HCT116 (cell line): ENCODE data around the gene CRY2. TPM values are rescaled to one million over a fixed set of nuclear protein-coding genes. Genes with fewer than 3 reads are reported as not detected.

Experiments
- ATAC-seq: fragments of 200-7000 bp; cut with Tn5 transposase; 2 replicates; pipeline ENCODE4 v1.9.1; 2020; ENCODE audit warnings: mild to moderate bottlenecking, moderate library complexity
- BruUV-seq: library from RNA; stranded (reverse); fragments of 400-500 nt; replicated peaks from 2 replicates; lab custom pipeline; 2021; lab: Mats Ljungman, UMichigan
- CTCF ChIA-PET: fragments of 300-600 bp; sonication (Branson Sonifier 250); formaldehyde crosslinking; loops from one replicate; lab custom pipeline; 2021; ENCODE audit warnings: antibody characterized with exemption; lab: Charles Lee
- POLR2A ChIA-PET: fragments of 300-600, 350-600 bp; sonication (Branson Sonifier 250); formaldehyde crosslinking; loops from one replicate; lab custom pipeline; 2021; ENCODE audit warnings: antibody characterized with exemption; lab: Charles Lee
- RAD21 ChIA-PET, 2 experiments: fragments of 300-600 bp; sonication (Branson Sonifier 250); formaldehyde crosslinking; loops; one replicate each; lab custom pipeline; 2023; ENCODE audit warnings: low total read pairs in 2 of 2; ENCODE audit not compliant: uncharacterized antibody in 2 of 2, unreplicated experiment in 2 of 2, low non-redundant PET in 1 of 2; lab: Charles Lee
- DNase-seq: peaks from one replicate; pipeline ENCODE4 v3.0.0-alpha.2; 2010; ENCODE audit warnings: low read depth, low spot score
- H2AFZ ChIP-seq: fragments of 200-600 bp; shearing (Covaris generic), sonication (generic); 2 replicates; pipeline ENCODE4 v1.6.1; 2017; ENCODE audit warnings: low read depth, mixed run types, mixed read lengths, antibody characterized with exemption, low read length; ENCODE audit not compliant: poor library complexity, severe bottlenecking
- H3K27ac ChIP-seq: 2 replicates; pipeline ENCODE4 v1.5.1; 2012; ENCODE audit warnings: low read depth, low read length
- H3K27me3 ChIP-seq: fragments of 200-600 bp; sonication (generic); 2 replicates; pipeline ENCODE4 v1.6.1; 2016; ENCODE audit warnings: mixed run types, low read length, mixed read lengths; ENCODE audit not compliant: insufficient read depth
- H3K36me3 ChIP-seq, 2 experiments: fragments of 200-500 bp in 1 of 2; fragments of 200-600 bp in 1 of 2; sonication (Bioruptor generic) in 1 of 2; sonication (generic) in 1 of 2; 2 replicates each; pipeline versions ENCODE4 v1.5.1 to v1.6.1; 2014 to 2016; ENCODE audit warnings: low read length in 2 of 2, inconsistent platforms in 1 of 2, mixed read lengths in 1 of 2, mixed run types in 1 of 2; ENCODE audit not compliant: insufficient read depth in 2 of 2, control insufficient read depth in 1 of 2
- H3K4me1 ChIP-seq, 2 experiments: fragments of 200-600 bp in 1 of 2; sonication (generic) in 1 of 2; 2 replicates each; pipeline versions ENCODE4 v1.5.1 to v1.6.1; 2012 to 2017; ENCODE audit warnings: low read length in 2 of 2, inconsistent platforms in 1 of 2, mild to moderate bottlenecking in 1 of 2, mixed read lengths in 1 of 2, mixed run types in 1 of 2, moderate library complexity in 1 of 2; ENCODE audit not compliant: insufficient read depth in 2 of 2, control insufficient read depth in 1 of 2
- H3K4me2 ChIP-seq: fragments of 200-600 bp; sonication (generic); 2 replicates; pipeline ENCODE4 v1.6.1; 2017; ENCODE audit warnings: mixed run types, low read length, mixed read lengths
- H3K4me3 ChIP-seq, 2 experiments: fragments of 200-600 bp in 1 of 2; sonication (generic) in 1 of 2; replicated peaks in 1 of 2; 2 replicates each; pipeline ENCODE4 v1.5.1; 2011 to 2016; ENCODE audit warnings: low read length in 2 of 2, control low read depth in 1 of 2, low read depth in 1 of 2, mild to moderate bottlenecking in 1 of 2, mixed read lengths in 1 of 2, mixed run types in 1 of 2
- H3K79me2 ChIP-seq: fragments of 200-600 bp; sonication (generic); 2 replicates; pipeline ENCODE4 v1.6.1; 2017; ENCODE audit warnings: mild to moderate bottlenecking, mixed run types, low read length, moderate library complexity, mixed read lengths; ENCODE audit not compliant: insufficient read depth
- H3K9ac ChIP-seq: fragments of 200-600 bp; sonication (generic); 2 replicates; pipeline ENCODE4 v1.6.1; 2016; ENCODE audit warnings: low read length, mixed read lengths
- H3K9me2 ChIP-seq: fragments of 200-600 bp; sonication (generic), shearing (Covaris generic); 2 replicates; pipeline ENCODE4 v1.6.1; 2017; ENCODE audit warnings: mixed run types, mild to moderate bottlenecking, moderate library complexity; ENCODE audit not compliant: insufficient read depth
- H3K9me3 ChIP-seq, 2 experiments: fragments of 200-500 bp in 1 of 2; fragments of 200-600 bp in 1 of 2; sonication (Bioruptor generic) in 1 of 2; sonication (generic) in 1 of 2; 2 replicates each; pipeline ENCODE4 v1.6.1; 2014 to 2017; ENCODE audit warnings: low read length in 2 of 2, mixed read lengths in 2 of 2, inconsistent platforms in 1 of 2, low read depth in 1 of 2, mild to moderate bottlenecking in 1 of 2, mixed run types in 1 of 2, moderate library complexity in 1 of 2; ENCODE audit not compliant: control insufficient read depth in 1 of 2, insufficient read depth in 1 of 2
- H4K20me1 ChIP-seq: fragments of 200-600 bp; sonication (generic), shearing (Covaris generic); 2 replicates; pipeline ENCODE4 v1.6.1; 2017; ENCODE audit warnings: mixed run types, mild to moderate bottlenecking, moderate library complexity; ENCODE audit not compliant: insufficient read depth
- EGR1 ChIP-seq: IDR thresholded peaks from 2 replicates; pipeline ENCODE4 v1.6.1; 2012; ENCODE audit warnings: low read depth
- JUND ChIP-seq: IDR thresholded peaks from 2 replicates; pipeline ENCODE4 v1.6.1; 2012
- POLR2AphosphoS5 ChIP-seq: IDR thresholded peaks from 2 replicates; pipeline ENCODE4 v1.6.1; 2011; ENCODE audit warnings: mild to moderate bottlenecking, low read depth, low read length, moderate library complexity
- REST ChIP-seq: IDR thresholded peaks from 2 replicates; pipeline ENCODE4 v1.6.1; 2012; ENCODE audit warnings: low read depth
- intact Hi-C: fragments of 100-400 bp; cut with micrococcal nuclease; formaldehyde crosslinking; loops from 2 replicates; pipeline ENCODE4 v1.10.0; 2022
- total RNA-seq: library from RNA; stranded (reverse); gene quantifications from one replicate; pipeline ENCODE4 v1.2.1, GENCODE V29; 2021; ENCODE audit not compliant: unreplicated experiment
- TF ChIP-seq, protein P1 (sequence below): IDR thresholded peaks from 2 replicates; pipeline ENCODE4 v1.6.1; 2011; ENCODE audit warnings: mild to moderate bottlenecking, low read length, moderate library complexity; ENCODE audit not compliant: insufficient replicate concordance; ENCODE audit errors: extremely low read depth

Gene CRY2
- total RNA-seq, 1 experiment from 2014 or later = 18.0 TPM

DNA sequence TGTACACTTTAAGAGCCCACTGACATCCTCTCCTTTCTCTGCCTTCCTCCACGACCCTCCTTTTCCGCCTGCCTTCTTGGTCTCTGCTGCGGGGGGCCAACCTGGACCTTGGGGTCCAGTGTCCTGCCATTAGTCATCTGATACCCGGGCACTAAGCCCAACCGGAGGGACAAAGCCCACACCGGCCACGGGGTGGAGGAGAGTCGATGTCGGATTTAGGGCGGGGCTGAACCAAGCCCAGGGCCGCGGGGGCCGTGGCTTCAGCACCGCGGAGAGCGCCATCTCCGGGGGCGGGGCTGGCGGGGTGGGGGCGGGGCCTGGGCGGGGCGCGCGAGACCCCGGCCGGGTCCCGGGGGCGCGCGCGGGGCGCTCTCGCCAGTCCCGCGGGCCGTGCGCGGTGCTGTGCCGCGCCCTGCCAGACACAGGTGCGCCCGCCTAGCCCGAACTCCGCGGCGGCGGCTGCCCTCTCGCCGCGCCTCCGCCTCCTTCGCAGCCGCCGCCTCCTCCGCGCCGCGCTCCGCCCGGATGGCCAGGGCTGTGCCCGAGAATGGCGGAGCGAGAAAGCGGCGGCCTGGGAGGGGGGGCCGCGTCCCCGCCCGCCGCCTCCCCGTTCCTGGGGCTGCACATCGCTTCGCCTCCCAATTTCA, 38.1 kb downstream of the CRY2 start, which contains the start of gene MAPK8IP1:
MAPK8IP1 (plus strand) TSS at position 378 of the 647 bp plus-strand sequence; CDS start at position 548, 170 bp downstream.
- Histone ChIP-seq H3K79me2 (no peaks in the 10 kb centered on the region), H3K4me2 (peak within 1 kb of the TSS; percentile 67), H3K27ac (no peak within 1 kb of the TSS), H3K4me3 (peak within 1 kb of the TSS; percentile 16 to 33; a peak in 3 of 4 replicates), H3K4me1 (peaks cover 15 to 23% of the 10 kb centered on the region in 2 experiments; a peak in 3 of 4 replicates), H3K9me3 (no peaks in the 10 kb centered on the region), H3K9ac (no peak within 1 kb of the TSS), H3K36me3 (no peaks in the 10 kb centered on the region), H3K27me3 (no peaks in the 10 kb centered on the region), H3K9me2 (no peaks in the 10 kb centered on the region), H4K20me1 (no peaks in the 10 kb centered on the region), H2AFZ (no peak within 1 kb of the TSS)
- ATAC-seq (peak; percentile 89), DNase-seq (no peak)
- TF ChIP-seq EGR1 = no peak
- TF ChIP-seq JUND = no peak
- TF ChIP-seq REST = peak; percentile 77
- peak; percentile 41; the same call in 1 of the 2 replicates for TF ChIP-seq POLR2AphosphoS5
- TF ChIP-seq, protein P1, sequence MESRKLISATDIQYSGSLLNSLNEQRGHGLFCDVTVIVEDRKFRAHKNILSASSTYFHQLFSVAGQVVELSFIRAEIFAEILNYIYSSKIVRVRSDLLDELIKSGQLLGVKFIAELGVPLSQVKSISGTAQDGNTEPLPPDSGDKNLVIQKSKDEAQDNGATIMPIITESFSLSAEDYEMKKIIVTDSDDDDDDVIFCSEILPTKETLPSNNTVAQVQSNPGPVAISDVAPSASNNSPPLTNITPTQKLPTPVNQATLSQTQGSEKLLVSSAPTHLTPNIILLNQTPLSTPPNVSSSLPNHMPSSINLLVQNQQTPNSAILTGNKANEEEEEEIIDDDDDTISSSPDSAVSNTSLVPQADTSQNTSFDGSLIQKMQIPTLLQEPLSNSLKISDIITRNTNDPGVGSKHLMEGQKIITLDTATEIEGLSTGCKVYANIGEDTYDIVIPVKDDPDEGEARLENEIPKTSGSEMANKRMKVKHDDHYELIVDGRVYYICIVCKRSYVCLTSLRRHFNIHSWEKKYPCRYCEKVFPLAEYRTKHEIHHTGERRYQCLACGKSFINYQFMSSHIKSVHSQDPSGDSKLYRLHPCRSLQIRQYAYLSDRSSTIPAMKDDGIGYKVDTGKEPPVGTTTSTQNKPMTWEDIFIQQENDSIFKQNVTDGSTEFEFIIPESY = no peak
- ChIA-PET POLR2A (no interaction called here), RAD21 (no interaction called here), CTCF (no interaction called here)
- BruUV-seq = no TSS peak
- intact Hi-C loops = no loop called here
